Measurements from ENCODE around the gene SLX4IP.

The SLX4IP gene

GRCh38 chr20:10646886-10647420 lies 211.8 kb downstream of the SLX4IP start:
- TF ChIP-seq EGR1 (IDR thresholded peaks at IDR 0.05), result no peak
- TF ChIP-seq USF1 (IDR thresholded peaks at IDR 0.05), result no peak
- TF ChIP-seq FOXM1 (IDR thresholded peaks at IDR 0.05; ENCODE audit: borderline replicate concordance, low read depth), result no peak
- TF ChIP-seq REST (IDR thresholded peaks at IDR 0.05; ENCODE audit: low read depth), result no peak
- TF ChIP-seq TEAD4 (IDR thresholded peaks at IDR 0.05), result no peak
- no peak for TF ChIP-seq CREB1 (IDR thresholded peaks at IDR 0.05; ENCODE audit: low read depth)
- TF ChIP-seq YY1 (IDR thresholded peaks at IDR 0.05; ENCODE audit: low read depth), result no peak
- no peak for TF ChIP-seq ZBTB7A (IDR thresholded peaks at IDR 0.05; ENCODE audit: low read depth)
- TF ChIP-seq TCF12 (IDR thresholded peaks at IDR 0.05; ENCODE audit: low read depth), result no peak
- no peak for TF ChIP-seq NFIC (IDR thresholded peaks at IDR 0.05)
- no peak for TF ChIP-seq EP300 (IDR thresholded peaks at IDR 0.05; ENCODE audit: borderline replicate concordance)
- no peak for TF ChIP-seq RAD21 (IDR thresholded peaks at IDR 0.05; ENCODE audit: low read depth)
- no peak for TF ChIP-seq MAX (IDR thresholded peaks at IDR 0.05)
- TF ChIP-seq TAF1 (IDR thresholded peaks at IDR 0.05; ENCODE audit: low read depth), result no peak
- no peak for TF ChIP-seq CEBPB (IDR thresholded peaks at IDR 0.05)

- TF ChIP-seq FOXM1 (IDR thresholded peaks at IDR 0.05; ENCODE audit: borderline replicate concordance, low read depth), result no peak
- TF ChIP-seq REST (IDR thresholded peaks at IDR 0.05; ENCODE audit: low read depth), result no peak
- TF ChIP-seq ZBTB7A (IDR thresholded peaks at IDR 0.05; ENCODE audit: low read depth), result no peak
Measured at GRCh38 chr20:10647471-10647870, 212.4 kb downstream of the SLX4IP start.

GRCh38 chr20:10647909-10648308 lies 212.8 kb downstream of the SLX4IP start:
- TF ChIP-seq EGR1 (IDR thresholded peaks at IDR 0.05) (no peak), MAX (IDR thresholded peaks at IDR 0.05) (no peak), YY1 (IDR thresholded peaks at IDR 0.05; ENCODE audit: low read depth) (no peak), CREB1 (IDR thresholded peaks at IDR 0.05; ENCODE audit: low read depth) (no peak), RAD21 (IDR thresholded peaks at IDR 0.05; ENCODE audit: low read depth) (no peak), EP300 (IDR thresholded peaks at IDR 0.05; ENCODE audit: borderline replicate concordance) (no peak), CEBPB (IDR thresholded peaks at IDR 0.05) (no peak), TAF1 (IDR thresholded peaks at IDR 0.05; ENCODE audit: low read depth) (no peak), FOXM1 (IDR thresholded peaks at IDR 0.05; ENCODE audit: borderline replicate concordance, low read depth) (no peak), NFIC (IDR thresholded peaks at IDR 0.05) (no peak), USF1 (IDR thresholded peaks at IDR 0.05) (no peak), ZBTB7A (IDR thresholded peaks at IDR 0.05; ENCODE audit: low read depth) (no peak), REST (IDR thresholded peaks at IDR 0.05; ENCODE audit: low read depth) (no peak), TCF12 (IDR thresholded peaks at IDR 0.05; ENCODE audit: low read depth) (no peak), TEAD4 (IDR thresholded peaks at IDR 0.05) (no peak)

- no peak for TF ChIP-seq NFIC (IDR thresholded peaks at IDR 0.05)
Measured at GRCh38 chr20:10648651-10649050, 213.5 kb downstream of the SLX4IP start.
